Heart left ventricle (tissue), 13 donors: ENCODE measurements around the gene ADGRV1.

Source experiments
- CTCF ChIP-seq, 12 donors: fragments of 200-600 bp; sonication (generic) in 4 of 12; IDR thresholded peaks; one replicate each; pipeline versions ENCODE4 v1.5.0 to v1.8.0; 2018 to 2022; ENCODE audit warnings: antibody characterized with exemption in 12 of 12, mild to moderate bottlenecking in 5 of 12
- POLR2A ChIP-seq, 2 donors: fragments of 450-650 bp; IDR thresholded peaks; one replicate each; pipeline ENCODE4 v1.6.1; 2017; ENCODE audit warnings: antibody characterized with exemption in 2 of 2, mild to moderate bottlenecking in 2 of 2, moderate library complexity in 2 of 2
- donor health status: ischemic (EF 13 %, LVEDD 7.1; RV severe dilation, severe dysfunction).
- donor health status: DM: no; HTN: yes; CAD: no.
- donor health status: DM: no; HTN: no; CAD: no.
- donor health status: ischemic (EF 25% LVEDD 6.9; RV normal size, moderate dysfunction).
- donor health status: ischemic (EF 25% LVEDD 5.7; RV mildly dilated, moderate dysfunction).
- donor health status: ischemic (EF 35%, LVEDD 5.7; RV mildly dilated, moderate dysfunction).
- donor health status: nonischemic (EF 11% LVEDD 7.7; RV severe dilation, severe dysfunction).
- donor health status: DM: yes; HTN: yes; CAD: no.
- donor health status: PGD.
- donor health status: ischemic (EF 29% LVEDD 5.4; RV normal size, mild dysfunction).
- donor health status: nonischemic (EF 23%, LVEDD 6.1; RV moderate dilation, normal function).

- TF ChIP-seq CTCF (IDR thresholded peaks at IDR 0.05) (no peak), POLR2A (IDR thresholded peaks at IDR 0.05) (no peak)
Observed at GRCh38 chr5:91022518-91022917, 463.9 kb downstream of the ADGRV1 start.
